Parathyroid adenoma (tissue), 2 donors: ENCODE data around the gene CLDN6.
A peak's percentile ranks its signal among the peaks of the same experiment; 100 is the strongest.

ENCODE experiments used
- H2AFZ ChIP-seq: fragments of 300-600 bp; sonication (generic); one replicate; pipeline ENCODE4 v1.7.0; 2017; ENCODE audit warnings: antibody characterized with exemption, mild to moderate bottlenecking
- H3K27ac ChIP-seq: fragments of 300-600 bp; sonication (generic); one replicate; pipeline ENCODE4 v1.7.0; 2017
- H3K27me3 ChIP-seq: fragments of 300-600 bp; sonication (generic); one replicate; pipeline ENCODE4 v1.7.0; 2017; ENCODE audit warnings: low read length; ENCODE audit not compliant: control insufficient read depth, insufficient read depth
- H3K36me3 ChIP-seq: fragments of 300-600 bp; sonication (generic); one replicate; pipeline ENCODE4 v1.7.0; 2017; ENCODE audit warnings: low read length; ENCODE audit not compliant: control insufficient read depth, insufficient read depth
- H3K4me1 ChIP-seq: fragments of 300-600 bp; sonication (generic); one replicate; pipeline ENCODE4 v1.7.0; 2017; ENCODE audit warnings: control low read depth
- H3K4me2 ChIP-seq: fragments of 300-600 bp; sonication (generic); one replicate; pipeline ENCODE4 v1.7.0; 2017; ENCODE audit warnings: low read length
- H3K4me3 ChIP-seq: fragments of 300-600 bp; sonication (generic); one replicate; pipeline ENCODE4 v1.7.0; 2017; ENCODE audit warnings: low read depth, low read length
- H3K79me2 ChIP-seq: fragments of 300-600 bp; sonication (generic); one replicate; pipeline ENCODE4 v1.7.0; 2017; ENCODE audit warnings: control low read depth
- H3K9ac ChIP-seq: fragments of 300-600 bp; sonication (generic); one replicate; pipeline ENCODE4 v1.7.0; 2017; ENCODE audit warnings: mild to moderate bottlenecking
- H3K9me3 ChIP-seq: fragments of 300-600 bp; sonication (generic); one replicate; pipeline ENCODE4 v1.7.0; 2017; ENCODE audit warnings: low read length; ENCODE audit not compliant: control insufficient read depth
- TF ChIP-seq, protein P1 (sequence below): fragments of 300-600 bp; sonication (generic); IDR thresholded peaks from one replicate; pipeline ENCODE4 v1.7.0; 2017; ENCODE audit warnings: antibody characterized with exemption, mild to moderate bottlenecking
- donor health status: primary hyperparathyroidism.

CLDN6 gene, protein sequence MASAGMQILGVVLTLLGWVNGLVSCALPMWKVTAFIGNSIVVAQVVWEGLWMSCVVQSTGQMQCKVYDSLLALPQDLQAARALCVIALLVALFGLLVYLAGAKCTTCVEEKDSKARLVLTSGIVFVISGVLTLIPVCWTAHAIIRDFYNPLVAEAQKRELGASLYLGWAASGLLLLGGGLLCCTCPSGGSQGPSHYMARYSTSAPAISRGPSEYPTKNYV

DNA sequence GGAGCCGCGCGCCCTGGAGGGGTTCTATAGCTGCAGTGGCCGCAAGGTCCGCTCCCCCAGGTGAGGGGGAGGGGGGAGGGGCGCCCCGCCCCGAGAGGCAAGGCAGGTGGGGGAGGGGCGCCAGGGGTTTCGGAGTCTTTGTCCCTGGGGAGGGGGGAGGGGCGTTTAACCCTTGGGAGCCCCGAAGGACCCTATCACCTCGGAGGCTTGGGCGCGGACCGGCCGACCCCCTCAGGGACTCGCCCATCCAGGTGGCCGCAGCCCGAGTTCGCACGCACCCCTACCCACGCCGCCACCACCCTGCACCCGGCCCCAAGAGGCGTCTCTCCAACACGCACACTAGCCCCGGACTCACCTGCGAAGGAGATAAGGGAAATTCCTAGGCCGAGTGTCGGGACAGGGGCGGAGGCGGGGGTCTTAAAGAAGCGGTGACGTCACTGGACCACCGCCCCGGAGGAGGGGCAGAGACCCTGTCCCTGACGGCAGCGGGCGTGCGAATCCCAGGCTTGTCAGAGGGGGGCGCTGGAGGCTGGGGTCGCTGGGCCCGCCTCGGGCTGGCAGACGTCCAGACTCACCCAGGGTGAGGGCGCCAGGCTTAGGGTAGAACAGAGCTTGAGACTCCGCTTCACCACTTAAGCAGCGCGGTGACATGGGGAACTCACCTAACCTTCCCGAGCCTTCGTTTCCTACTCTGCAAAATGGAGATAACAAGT lies at the start of gene CLDN6:
TSS of gene CLDN6 (minus strand) at position 390 of the 713 bp plus-strand sequence. CDS start 2,162 bp downstream, outside the sequence.
- no peaks in the 10 kb centered on the region for H3K27me3 ChIP-seq
- H3K4me3 ChIP-seq: no peak within 1 kb of the TSS
- H3K79me2 ChIP-seq: no peaks in the 10 kb centered on the region
- H3K36me3 ChIP-seq: no peaks in the 10 kb centered on the region
- peaks cover 22% of the 10 kb centered on the region for H3K4me1 ChIP-seq
- H3K27ac ChIP-seq: no peak within 1 kb of the TSS
- TF ChIP-seq, protein P1, sequence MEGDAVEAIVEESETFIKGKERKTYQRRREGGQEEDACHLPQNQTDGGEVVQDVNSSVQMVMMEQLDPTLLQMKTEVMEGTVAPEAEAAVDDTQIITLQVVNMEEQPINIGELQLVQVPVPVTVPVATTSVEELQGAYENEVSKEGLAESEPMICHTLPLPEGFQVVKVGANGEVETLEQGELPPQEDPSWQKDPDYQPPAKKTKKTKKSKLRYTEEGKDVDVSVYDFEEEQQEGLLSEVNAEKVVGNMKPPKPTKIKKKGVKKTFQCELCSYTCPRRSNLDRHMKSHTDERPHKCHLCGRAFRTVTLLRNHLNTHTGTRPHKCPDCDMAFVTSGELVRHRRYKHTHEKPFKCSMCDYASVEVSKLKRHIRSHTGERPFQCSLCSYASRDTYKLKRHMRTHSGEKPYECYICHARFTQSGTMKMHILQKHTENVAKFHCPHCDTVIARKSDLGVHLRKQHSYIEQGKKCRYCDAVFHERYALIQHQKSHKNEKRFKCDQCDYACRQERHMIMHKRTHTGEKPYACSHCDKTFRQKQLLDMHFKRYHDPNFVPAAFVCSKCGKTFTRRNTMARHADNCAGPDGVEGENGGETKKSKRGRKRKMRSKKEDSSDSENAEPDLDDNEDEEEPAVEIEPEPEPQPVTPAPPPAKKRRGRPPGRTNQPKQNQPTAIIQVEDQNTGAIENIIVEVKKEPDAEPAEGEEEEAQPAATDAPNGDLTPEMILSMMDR: no peak
- H3K4me2 ChIP-seq: no peak within 1 kb of the TSS
- H3K9me3 ChIP-seq: no peaks in the 10 kb centered on the region
- no peak within 1 kb of the TSS for H3K9ac ChIP-seq
- no peak within 1 kb of the TSS for H2AFZ ChIP-seq

DNA sequence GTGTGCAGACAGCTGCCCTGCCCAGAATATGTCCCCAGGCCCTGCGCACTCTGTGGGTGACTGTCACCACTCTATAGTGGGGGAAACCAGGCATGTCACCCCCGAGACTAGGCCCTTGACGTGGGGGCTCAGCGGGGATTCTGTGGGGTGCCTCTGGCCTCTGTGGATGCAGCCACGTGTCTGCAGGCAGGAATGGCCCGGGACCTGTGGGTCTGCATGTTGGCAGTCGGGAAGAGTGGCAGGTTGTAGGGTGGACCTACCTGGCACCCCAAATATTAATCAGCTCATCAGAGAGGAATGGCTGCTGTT lies 48.4 kb upstream of the CLDN6 start:
- no peak overlapping the region for H2AFZ ChIP-seq
- TF ChIP-seq, protein P1: no peak
- peak overlapping the region; percentile 9 for H3K4me3 ChIP-seq
- no peaks in the 10 kb centered on the region for H3K36me3 ChIP-seq
- H3K27ac ChIP-seq: no peak overlapping the region
- peak overlapping the region; percentile 25 for H3K4me2 ChIP-seq
- no peaks in the 10 kb centered on the region for H3K4me1 ChIP-seq
- H3K9me3 ChIP-seq: no peaks in the 10 kb centered on the region
- H3K27me3 ChIP-seq: no peaks in the 10 kb centered on the region
- H3K9ac ChIP-seq: no peak overlapping the region
- H3K79me2 ChIP-seq: no peaks in the 10 kb centered on the region

DNA sequence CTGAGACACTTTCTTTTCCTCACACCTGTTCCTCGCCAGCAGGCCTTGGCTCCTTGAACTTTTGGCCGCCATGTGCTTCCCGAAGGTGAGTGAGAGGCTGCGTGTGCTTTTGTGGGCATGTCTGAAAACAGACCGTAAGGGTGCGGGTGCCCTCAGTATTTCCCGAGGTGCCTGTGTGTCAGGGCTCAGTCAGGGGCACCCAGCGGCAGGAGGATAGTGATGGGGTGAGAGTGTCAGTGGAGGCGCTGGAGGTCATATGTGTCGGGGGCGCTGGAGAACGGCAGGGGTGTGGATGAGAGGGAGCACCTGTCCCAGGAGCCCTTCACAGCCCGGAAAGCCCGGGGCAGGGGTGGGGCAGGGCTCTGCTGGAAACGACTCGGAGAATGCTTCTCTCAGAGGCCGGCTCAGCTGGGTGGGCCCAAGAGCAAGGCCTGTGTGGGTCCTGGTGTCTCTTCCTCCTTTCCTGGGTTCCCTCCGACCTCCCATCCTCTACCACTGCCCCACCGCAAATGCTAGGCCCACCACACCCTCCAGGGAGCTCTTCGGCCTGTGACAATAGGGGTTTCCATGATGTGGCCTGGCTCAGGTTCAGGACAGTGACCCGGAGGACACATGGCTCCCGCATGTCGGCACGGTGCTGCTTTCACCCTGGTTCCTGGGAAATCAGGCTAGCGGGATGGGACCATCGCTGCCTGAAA lies 47.9 kb upstream of the CLDN6 start:
- Histone ChIP-seq H3K9me3 (no peaks in the 10 kb centered on the region), H3K9ac (no peak overlapping the region), H3K79me2 (no peaks in the 10 kb centered on the region), H3K4me2 (peak overlapping the region; percentile 25), H3K27ac (no peak overlapping the region), H3K36me3 (no peaks in the 10 kb centered on the region), H3K27me3 (no peaks in the 10 kb centered on the region), H2AFZ (no peak overlapping the region), H3K4me1 (no peaks in the 10 kb centered on the region), H3K4me3 (peak overlapping the region; percentile 21)
- TF ChIP-seq, protein P1: no peak

DNA sequence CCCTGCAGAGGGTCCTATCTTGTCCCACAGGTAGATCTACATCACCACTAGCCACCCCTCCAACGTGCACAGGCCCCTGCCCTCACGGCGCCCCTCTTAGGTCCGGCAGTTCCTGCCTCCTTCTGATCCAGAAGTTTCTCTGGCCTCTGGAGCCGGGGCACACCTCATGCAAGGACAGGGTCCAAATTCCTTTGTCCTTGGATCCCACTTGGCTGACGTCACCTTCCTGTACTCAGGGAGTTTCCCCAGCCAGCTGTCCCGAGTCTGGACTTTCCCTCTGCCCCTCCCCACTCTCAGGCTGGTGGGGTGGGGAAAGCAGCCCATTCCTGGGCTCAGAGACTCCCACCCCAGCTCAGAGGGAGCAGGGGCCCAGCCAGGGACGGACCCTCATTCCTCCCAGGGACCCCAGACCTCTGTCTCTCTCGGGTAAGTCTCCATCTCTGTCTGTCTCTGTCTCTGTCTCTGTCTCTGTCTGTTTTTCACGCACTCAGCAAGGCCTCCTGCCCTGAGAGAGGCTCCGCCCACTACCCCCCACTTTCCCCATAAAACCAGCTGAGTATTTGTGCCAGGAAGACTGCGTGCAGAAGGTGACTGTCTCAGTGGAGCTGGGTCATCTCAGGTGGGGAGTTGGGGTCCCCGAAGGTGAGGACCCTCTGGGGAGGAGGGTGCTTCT lies 47.2 kb upstream of the CLDN6 start, which contains the start of gene IL32:
TSS of gene IL32 (plus strand) at position 572 of the 673 bp plus-strand sequence. CDS start 172 bp downstream, outside the sequence.
- H3K9ac ChIP-seq: no peak within 1 kb of the TSS
- peak within 1 kb of the TSS; percentile 24 for H3K27ac ChIP-seq
- no peaks in the 10 kb centered on the region for H3K79me2 ChIP-seq
- H2AFZ ChIP-seq: no peak within 1 kb of the TSS
- no peaks in the 10 kb centered on the region for H3K27me3 ChIP-seq
- H3K9me3 ChIP-seq: no peaks in the 10 kb centered on the region
- H3K4me3 ChIP-seq: peak within 1 kb of the TSS; percentile 21
- no peaks in the 10 kb centered on the region for H3K4me1 ChIP-seq
- peak within 1 kb of the TSS; percentile 25 for H3K4me2 ChIP-seq
- TF ChIP-seq, protein P1: no peak
- no peaks in the 10 kb centered on the region for H3K36me3 ChIP-seq
